ENCODE measurements around the gene SHISA8.

GRCh38 chr22:41931701-41932269 is 16.9 kb upstream of the SHISA8 start:
- TF ChIP-seq, protein P1, sequence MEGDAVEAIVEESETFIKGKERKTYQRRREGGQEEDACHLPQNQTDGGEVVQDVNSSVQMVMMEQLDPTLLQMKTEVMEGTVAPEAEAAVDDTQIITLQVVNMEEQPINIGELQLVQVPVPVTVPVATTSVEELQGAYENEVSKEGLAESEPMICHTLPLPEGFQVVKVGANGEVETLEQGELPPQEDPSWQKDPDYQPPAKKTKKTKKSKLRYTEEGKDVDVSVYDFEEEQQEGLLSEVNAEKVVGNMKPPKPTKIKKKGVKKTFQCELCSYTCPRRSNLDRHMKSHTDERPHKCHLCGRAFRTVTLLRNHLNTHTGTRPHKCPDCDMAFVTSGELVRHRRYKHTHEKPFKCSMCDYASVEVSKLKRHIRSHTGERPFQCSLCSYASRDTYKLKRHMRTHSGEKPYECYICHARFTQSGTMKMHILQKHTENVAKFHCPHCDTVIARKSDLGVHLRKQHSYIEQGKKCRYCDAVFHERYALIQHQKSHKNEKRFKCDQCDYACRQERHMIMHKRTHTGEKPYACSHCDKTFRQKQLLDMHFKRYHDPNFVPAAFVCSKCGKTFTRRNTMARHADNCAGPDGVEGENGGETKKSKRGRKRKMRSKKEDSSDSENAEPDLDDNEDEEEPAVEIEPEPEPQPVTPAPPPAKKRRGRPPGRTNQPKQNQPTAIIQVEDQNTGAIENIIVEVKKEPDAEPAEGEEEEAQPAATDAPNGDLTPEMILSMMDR (IDR thresholded peaks at IDR 0.05; ENCODE audit: poor library complexity) = no peak
- no peak for TF ChIP-seq EZH2 (IDR thresholded peaks at IDR 0.05; ENCODE audit: borderline replicate concordance)
